ENCODE measurements around the gene FMNL2.

Gene FMNL2

GRCh38 chr2:152532241-152532640 is 197.3 kb downstream of the FMNL2 start:
- DNase-seq, result no peak

- DNase-seq, result no peak
Observed at GRCh38 chr2:152534460-152535135, 199.6 kb downstream of the FMNL2 start.

GRCh38 chr2:152537081-152537651 is 202.2 kb downstream of the FMNL2 start:
- DNase-seq, result no peak

- DNase-seq, result no peak
Observed at GRCh38 chr2:152539424-152539823, 204.4 kb downstream of the FMNL2 start.

- DNase-seq, result peak; percentile 5
Observed at GRCh38 chr2:152541712-152542111, 206.7 kb downstream of the FMNL2 start.

- no peak for DNase-seq
Observed at GRCh38 chr2:152542337-152542994, 207.5 kb downstream of the FMNL2 start.

- DNase-seq, result peak; percentile 39
Observed at GRCh38 chr2:152542995-152543481, 208.1 kb downstream of the FMNL2 start.

GRCh38 chr2:152543717-152544116 is 208.7 kb downstream of the FMNL2 start:
- no peak for DNase-seq

- DNase-seq, result no peak
Observed at GRCh38 chr2:152544638-152545037, 209.7 kb downstream of the FMNL2 start.

GRCh38 chr2:152546230-152546837 is 211.4 kb downstream of the FMNL2 start:
- DNase-seq, result no peak

- DNase-seq, result no peak
Observed at GRCh38 chr2:152548111-152548875, 213.3 kb downstream of the FMNL2 start.

- DNase-seq, result no peak
Observed at GRCh38 chr2:152548996-152549395, 214.0 kb downstream of the FMNL2 start.

- DNase-seq, result no peak
Observed at GRCh38 chr2:152549423-152549822, 214.4 kb downstream of the FMNL2 start.

- peak; percentile 12 for DNase-seq
Observed at GRCh38 chr2:152550386-152550785, 215.4 kb downstream of the FMNL2 start.

GRCh38 chr2:152552888-152553287 is 217.9 kb downstream of the FMNL2 start:
- DNase-seq, result no peak

- DNase-seq, result no peak
Observed at GRCh38 chr2:152553518-152553917, 218.5 kb downstream of the FMNL2 start.

GRCh38 chr2:152555048-152555447 is 220.1 kb downstream of the FMNL2 start:
- DNase-seq, result no peak

- DNase-seq, result no peak
Observed at GRCh38 chr2:152556506-152556905, 221.5 kb downstream of the FMNL2 start.

GRCh38 chr2:152557273-152557888 is 222.4 kb downstream of the FMNL2 start:
- DNase-seq, result no peak

GRCh38 chr2:152558158-152558984 is 223.4 kb downstream of the FMNL2 start:
- DNase-seq, result no peak

GRCh38 chr2:152559008-152559407 is 224.0 kb downstream of the FMNL2 start:
- DNase-seq, result no peak

- no peak for DNase-seq
Observed at GRCh38 chr2:152560166-152560565, 225.2 kb downstream of the FMNL2 start.
